ENCODE measurements around the gene TMOD2.

Gene TMOD2

GRCh38 chr15:51837792-51838251, 86.4 kb downstream of the TMOD2 start:
- no peak for TF ChIP-seq POLR2A (IDR thresholded peaks at IDR 0.05; ENCODE audit: low read depth, low read length)
- FAIRE-seq (no peak), DNase-seq (ENCODE audit: insufficient read length, low spot score) (no peak)

GRCh38 chr15:51838270-51838669, 86.9 kb downstream of the TMOD2 start:
- DNase-seq (ENCODE audit: insufficient read length, low spot score): no peak
- FAIRE-seq: no peak
- TF ChIP-seq POLR2A (IDR thresholded peaks at IDR 0.05; ENCODE audit: low read depth, low read length): no peak

- TF ChIP-seq POLR2A (IDR thresholded peaks at IDR 0.05; ENCODE audit: low read depth, low read length): no peak
- FAIRE-seq (no peak), DNase-seq (ENCODE audit: insufficient read length, low spot score) (no peak)
Measured at GRCh38 chr15:51840692-51841091, 89.3 kb downstream of the TMOD2 start.

GRCh38 chr15:51841406-51842040, 90.1 kb downstream of the TMOD2 start:
- DNase-seq (ENCODE audit: insufficient read length, low spot score) (no peak), FAIRE-seq (no peak)
- TF ChIP-seq POLR2A (IDR thresholded peaks at IDR 0.05; ENCODE audit: low read depth, low read length): no peak

- TF ChIP-seq POLR2A (IDR thresholded peaks at IDR 0.05; ENCODE audit: low read depth, low read length): no peak
- DNase-seq (ENCODE audit: insufficient read length, low spot score): no peak
Measured at GRCh38 chr15:51842265-51842664, 90.9 kb downstream of the TMOD2 start.

GRCh38 chr15:51842852-51843737, 91.7 kb downstream of the TMOD2 start:
- no peak for TF ChIP-seq POLR2A (IDR thresholded peaks at IDR 0.05; ENCODE audit: low read depth, low read length)
- DNase-seq (ENCODE audit: insufficient read length, low spot score) (peak; percentile 13), FAIRE-seq (peak; percentile 92)

More at GRCh38 chr15:51842265-51842664, 90.9 kb downstream of the TMOD2 start:
- FAIRE-seq: no peak

GRCh38 chr15:51844747-51845426, 93.5 kb downstream of the TMOD2 start:
- no peak for DNase-seq (ENCODE audit: insufficient read length, low spot score)
- no peak for FAIRE-seq
- no peak for TF ChIP-seq POLR2A (IDR thresholded peaks at IDR 0.05; ENCODE audit: low read depth, low read length)

GRCh38 chr15:51846066-51846462, 94.7 kb downstream of the TMOD2 start:
- TF ChIP-seq POLR2A (IDR thresholded peaks at IDR 0.05; ENCODE audit: low read depth, low read length): no peak
- no peak for FAIRE-seq
- no peak for DNase-seq (ENCODE audit: insufficient read length, low spot score)

GRCh38 chr15:51846463-51847230, 95.2 kb downstream of the TMOD2 start:
- peak; percentile 62 for FAIRE-seq
- TF ChIP-seq POLR2A (IDR thresholded peaks at IDR 0.05; ENCODE audit: low read depth, low read length): no peak
- no peak for DNase-seq (ENCODE audit: insufficient read length, low spot score)

- no peak for FAIRE-seq
- DNase-seq (ENCODE audit: insufficient read length, low spot score): no peak
- no peak for TF ChIP-seq POLR2A (IDR thresholded peaks at IDR 0.05; ENCODE audit: low read depth, low read length)
Measured at GRCh38 chr15:51848811-51849210, 97.4 kb downstream of the TMOD2 start.

- FAIRE-seq (no peak), DNase-seq (ENCODE audit: insufficient read length, low spot score) (no peak)
- no peak for TF ChIP-seq POLR2A (IDR thresholded peaks at IDR 0.05; ENCODE audit: low read depth, low read length)
Measured at GRCh38 chr15:51849860-51850259, 98.5 kb downstream of the TMOD2 start.

GRCh38 chr15:51853998-51854397, 102.6 kb downstream of the TMOD2 start:
- DNase-seq (ENCODE audit: insufficient read length, low spot score) (no peak), FAIRE-seq (no peak)
- no peak for TF ChIP-seq POLR2A (IDR thresholded peaks at IDR 0.05; ENCODE audit: low read depth, low read length)

GRCh38 chr15:51855612-51856011, 104.2 kb downstream of the TMOD2 start:
- TF ChIP-seq POLR2A (IDR thresholded peaks at IDR 0.05; ENCODE audit: low read depth, low read length): no peak
- FAIRE-seq (no peak), DNase-seq (ENCODE audit: insufficient read length, low spot score) (no peak)
